ENCODE results near the gene AMDHD1.

- TF ChIP-seq CTCF (IDR thresholded peaks at IDR 0.05) (no peak), EZH2phosphoT487 (IDR thresholded peaks at IDR 0.05) (no peak), EZH2 (IDR thresholded peaks at IDR 0.05) (no peak)
Observed at GRCh38 chr12:96014943-96015599, 71.9 kb downstream of the AMDHD1 start.

Data from neural progenitor cell (in vitro differentiated cells).